ENCODE results near the gene TTC4. TPM values are rescaled to one million over a fixed set of nuclear protein-coding genes. Genes with fewer than 3 reads are reported as not detected.

TTC4 gene
- total RNA-seq, 2 experiments from 2014 or later = 24.3 to 26.1 TPM

- intact Hi-C loops (cut with micrococcal nuclease; ENCODE audit: unreplicated experiment) = no loop called here
- Histone ChIP-seq H3K4me3 (ENCODE audit: low read depth, low read length, poor library complexity, severe bottlenecking) (no peak overlapping the region), H3K9me3 (ENCODE audit: low read length) (no peaks in the 10 kb centered on the region), H3K4me1 (ENCODE audit: insufficient read depth, low read length, poor library complexity, severe bottlenecking) (peaks cover 5% of the 10 kb centered on the region), H3K27ac (ENCODE audit: low read depth, low read length, poor library complexity, severe bottlenecking) (no peak overlapping the region), H4K20me1 (ENCODE audit: insufficient read depth, low read length) (no peaks in the 10 kb centered on the region), H3K4me2 (ENCODE audit: low read length) (no peak overlapping the region), H3K79me2 (ENCODE audit: insufficient read depth, low read depth, low read length) (no peaks in the 10 kb centered on the region), H2AFZ (ENCODE audit: low read length) (no peak overlapping the region), H3K36me3 (ENCODE audit: insufficient read depth, low read length) (no peaks in the 10 kb centered on the region), H3K9me2 (ENCODE audit: insufficient read depth, low read length) (no peaks in the 10 kb centered on the region)
- DNase-seq (ENCODE audit: low spot score) = no peak
- ChIA-PET POLR2A (no interaction called here), CTCF (ENCODE audit: unreplicated experiment) (no interaction called here)
- TF ChIP-seq CTCF (conservative IDR thresholded peaks at IDR 0.05; ENCODE audit: low read length) (no peak), EZH2phosphoT487 (IDR thresholded peaks at IDR 0.05; ENCODE audit: borderline replicate concordance, low read depth, low read length) (no peak)
- no TSS peak for BruUV-seq (replicated peaks)
Measured at GRCh38 chr1:54710434-54710833, 5.2 kb upstream of the TTC4 start.

- Histone ChIP-seq H3K4me2 (ENCODE audit: low read length) (no peak overlapping the region), H3K27ac (ENCODE audit: low read depth, low read length, poor library complexity, severe bottlenecking) (no peak overlapping the region), H3K4me3 (ENCODE audit: low read depth, low read length, poor library complexity, severe bottlenecking) (no peak overlapping the region), H3K4me1 (ENCODE audit: insufficient read depth, low read length, poor library complexity, severe bottlenecking) (peaks cover 6% of the 10 kb centered on the region), H3K36me3 (ENCODE audit: insufficient read depth, low read length) (no peaks in the 10 kb centered on the region), H3K79me2 (ENCODE audit: insufficient read depth, low read depth, low read length) (peaks cover under 1% of the 10 kb centered on the region; the same call in 1 of the 2 replicates), H2AFZ (ENCODE audit: low read length) (no peak overlapping the region), H4K20me1 (ENCODE audit: insufficient read depth, low read length) (no peaks in the 10 kb centered on the region), H3K9me3 (ENCODE audit: low read length) (no peaks in the 10 kb centered on the region), H3K9me2 (ENCODE audit: insufficient read depth, low read length) (no peaks in the 10 kb centered on the region)
- no TSS peak for BruUV-seq (replicated peaks)
- TF ChIP-seq EZH2phosphoT487 (IDR thresholded peaks at IDR 0.05; ENCODE audit: borderline replicate concordance, low read depth, low read length) (no peak), CTCF (conservative IDR thresholded peaks at IDR 0.05; ENCODE audit: low read length) (no peak)
- POLR2A ChIA-PET = interaction anchor here (0.7 kb wide), 1 partner anchor 771 kb away, joined by 3 read pairs; no protein-coding TSS in a partner anchor
- no peak for DNase-seq (ENCODE audit: low spot score)
- CTCF ChIA-PET (ENCODE audit: unreplicated experiment) = no interaction called here
- intact Hi-C loops (cut with micrococcal nuclease; ENCODE audit: unreplicated experiment) = no loop called here
Measured at GRCh38 chr1:54710841-54711240, 4.8 kb upstream of the TTC4 start.

GRCh38 chr1:54711536-54711935 lies 4.1 kb upstream of the TTC4 start:
- no peaks in the 10 kb centered on the region for H3K9me3 ChIP-seq (ENCODE audit: low read length)
- peaks cover 7% of the 10 kb centered on the region for H3K4me1 ChIP-seq (ENCODE audit: insufficient read depth, low read length, poor library complexity, severe bottlenecking)
- TF ChIP-seq CTCF (conservative IDR thresholded peaks at IDR 0.05; ENCODE audit: low read length) = no peak
- no peak for TF ChIP-seq EZH2phosphoT487 (IDR thresholded peaks at IDR 0.05; ENCODE audit: borderline replicate concordance, low read depth, low read length)
- CTCF ChIA-PET (ENCODE audit: unreplicated experiment) = no interaction called here
- H3K4me3 ChIP-seq (ENCODE audit: low read depth, low read length, poor library complexity, severe bottlenecking) = no peak overlapping the region
- no peaks in the 10 kb centered on the region for H3K36me3 ChIP-seq (ENCODE audit: insufficient read depth, low read length)
- DNase-seq (ENCODE audit: low spot score) = no peak
- POLR2A ChIA-PET = interaction anchor here (0.7 kb wide), 1 partner anchor 772 kb away, joined by 3 read pairs; no protein-coding TSS in a partner anchor
- no TSS peak for BruUV-seq (replicated peaks)
- H3K4me2 ChIP-seq (ENCODE audit: low read length) = no peak overlapping the region
- H3K27ac ChIP-seq (ENCODE audit: low read depth, low read length, poor library complexity, severe bottlenecking) = no peak overlapping the region
- no peaks in the 10 kb centered on the region for H3K9me2 ChIP-seq (ENCODE audit: insufficient read depth, low read length)
- peaks cover 8% of the 10 kb centered on the region for H3K79me2 ChIP-seq (ENCODE audit: insufficient read depth, low read depth, low read length)
- H4K20me1 ChIP-seq (ENCODE audit: insufficient read depth, low read length) = no peaks in the 10 kb centered on the region
- intact Hi-C loops (cut with micrococcal nuclease; ENCODE audit: unreplicated experiment) = no loop called here
- no peak overlapping the region for H2AFZ ChIP-seq (ENCODE audit: low read length)

Data from OCI-LY7 (cell line).